Measurements from ENCODE around the gene GPN2. TPM values are rescaled to one million over a fixed set of nuclear protein-coding genes. Genes with fewer than 3 reads are reported as not detected.

GPN2 gene
- total RNA-seq, 2 donors from 2014 or later: 32.6 to 38.5 TPM

DNA sequence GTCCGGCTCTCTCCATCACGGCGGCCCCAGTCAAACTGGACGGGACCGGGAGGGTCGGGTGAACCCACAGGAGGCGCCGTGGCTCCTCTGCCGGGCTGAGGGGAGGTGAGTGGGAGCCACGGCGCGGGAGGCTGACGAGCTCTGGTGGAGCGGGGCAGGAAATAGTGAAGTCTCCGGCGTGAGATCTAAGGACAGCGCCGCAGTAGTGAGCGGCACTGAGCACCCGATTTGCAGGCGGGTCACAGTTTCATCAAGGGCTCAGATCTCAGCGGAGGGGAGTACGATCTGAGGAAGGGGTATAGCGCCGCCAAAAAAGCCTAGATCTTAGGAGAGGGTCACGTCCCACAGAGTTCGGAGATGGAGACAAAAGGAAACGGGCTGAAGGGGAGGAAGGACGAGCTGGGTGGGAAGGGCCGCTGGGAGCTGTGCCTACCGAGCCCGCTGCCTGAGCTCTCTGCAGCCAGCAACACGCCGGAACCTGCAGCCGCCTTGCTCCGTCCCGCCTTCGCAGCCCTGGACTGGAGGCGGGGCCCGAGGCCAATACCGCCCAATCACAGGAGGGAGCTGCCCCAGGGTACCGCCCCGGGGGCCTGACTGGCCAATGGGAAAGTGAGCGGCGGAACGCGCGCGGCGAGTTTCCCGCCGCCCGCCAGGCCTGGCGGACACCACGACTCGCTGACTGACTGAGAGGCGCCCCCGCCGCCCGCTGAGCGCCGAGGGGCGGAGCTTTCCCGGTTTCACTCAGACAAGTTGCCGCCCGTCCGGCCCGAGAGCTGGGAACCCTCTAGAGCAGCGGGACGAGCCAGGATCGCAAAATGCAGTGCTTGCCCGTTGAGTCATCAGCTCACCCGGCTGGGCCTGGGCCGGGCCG, 25.2 kb downstream of the GPN2 start:
- 1% methylated on average over 39 to 75 of the region's 75 CpGs for WGBS, 2 experiments (ENCODE audit: insufficient coverage in 1 of 2, insufficient read length in 1 of 2)

DNA sequence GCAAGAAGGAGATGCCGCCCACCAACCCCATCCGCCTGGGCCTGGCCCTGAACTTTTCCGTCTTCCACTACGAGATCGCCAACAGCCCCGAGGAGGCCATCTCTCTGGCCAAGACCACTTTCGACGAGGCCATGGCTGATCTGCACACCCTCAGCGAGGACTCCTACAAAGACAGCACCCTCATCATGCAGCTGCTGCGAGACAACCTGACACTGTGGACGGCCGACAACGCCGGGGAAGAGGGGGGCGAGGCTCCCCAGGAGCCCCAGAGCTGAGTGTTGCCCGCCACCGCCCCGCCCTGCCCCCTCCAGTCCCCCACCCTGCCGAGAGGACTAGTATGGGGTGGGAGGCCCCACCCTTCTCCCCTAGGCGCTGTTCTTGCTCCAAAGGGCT, 26.4 kb downstream of the GPN2 start:
- Mint-ChIP-seq H3K9me3 (no peaks in the 10 kb centered on the region), H3K36me3 (ENCODE audit: low read depth) (no peaks in the 10 kb centered on the region), H3K4me3 (peak overlapping the region; percentile 78), H3K4me1 (peaks cover 6% of the 10 kb centered on the region), H3K27ac (no peak overlapping the region), H3K27me3 (ENCODE audit: insufficient read depth) (peaks cover 13% of the 10 kb centered on the region)
- H3K27me3 ChIP-seq (ENCODE audit: control insufficient read depth, insufficient read depth, low read length, poor library complexity, severe bottlenecking): no peaks in the 10 kb centered on the region
- no peaks in the 10 kb centered on the region for H3K9me3 ChIP-seq (ENCODE audit: control insufficient read depth, low read length)
- DNase-seq: no peak
- no peaks in the 10 kb centered on the region for H3K4me1 ChIP-seq (ENCODE audit: control insufficient read depth, insufficient read depth, low read length)
- no peak for TF ChIP-seq CTCF (conservative IDR thresholded peaks at IDR 0.05)
- H3K36me3 ChIP-seq (ENCODE audit: control insufficient read depth, insufficient read depth, low read length): no peaks in the 10 kb centered on the region
- no peak overlapping the region for H3K27ac ChIP-seq (ENCODE audit: low read depth, low read length)
- no peak overlapping the region for H3K9ac ChIP-seq (ENCODE audit: extremely low read depth, low read length, poor library complexity, severe bottlenecking)
- H3K4me3 ChIP-seq (ENCODE audit: low read length): no peak overlapping the region
- WGBS, 2 experiments (ENCODE audit: insufficient coverage in 1 of 2, insufficient read length in 1 of 2): 60 to 82% methylated on average over 3 to 17 of the region's 20 CpGs

More for the DNA sequence above, 25.2 kb downstream of the GPN2 start:
- H3K9ac ChIP-seq (ENCODE audit: extremely low read depth, low read length, poor library complexity, severe bottlenecking): peak overlapping the region; percentile 60
- H3K4me3 ChIP-seq (ENCODE audit: low read length): peak overlapping the region; percentile 93
- H3K4me1 ChIP-seq (ENCODE audit: control insufficient read depth, insufficient read depth, low read length): no peaks in the 10 kb centered on the region
- H3K4me1 Mint-ChIP-seq: peaks cover 6% of the 10 kb centered on the region
- peak; percentile 99 for DNase-seq
- no peak for TF ChIP-seq CTCF (conservative IDR thresholded peaks at IDR 0.05)
- no peaks in the 10 kb centered on the region for H3K36me3 Mint-ChIP-seq (ENCODE audit: low read depth)
- no peaks in the 10 kb centered on the region for H3K9me3 ChIP-seq (ENCODE audit: control insufficient read depth, low read length)
- no peaks in the 10 kb centered on the region for H3K36me3 ChIP-seq (ENCODE audit: control insufficient read depth, insufficient read depth, low read length)
- peak overlapping the region; percentile 69 for H3K27ac ChIP-seq (ENCODE audit: low read depth, low read length)
- no peaks in the 10 kb centered on the region for H3K9me3 Mint-ChIP-seq
- H3K4me3 Mint-ChIP-seq: peak overlapping the region; percentile 78
- peak overlapping the region; percentile 91 for H3K27ac Mint-ChIP-seq
- peaks cover 13% of the 10 kb centered on the region for H3K27me3 Mint-ChIP-seq (ENCODE audit: insufficient read depth)
- no peaks in the 10 kb centered on the region for H3K27me3 ChIP-seq (ENCODE audit: control insufficient read depth, insufficient read depth, low read length, poor library complexity, severe bottlenecking)

GRCh38 chr1:26862781-26863684, 27.1 kb downstream of the GPN2 start, which contains the start of gene SFN:
Gene SFN (plus strand): TSS chr1:26863149. CDS start chr1:26863213, 64 bp downstream.
- DNase-seq: peak; percentile 97
- H3K36me3 ChIP-seq (ENCODE audit: control insufficient read depth, insufficient read depth, low read length): no peaks in the 10 kb centered on the region
- Mint-ChIP-seq H3K27ac (peak within 1 kb of the TSS; percentile 74), H3K9me3 (no peaks in the 10 kb centered on the region), H3K4me3 (peak within 1 kb of the TSS; percentile 78), H3K4me1 (peaks cover 6% of the 10 kb centered on the region), H3K27me3 (ENCODE audit: insufficient read depth) (peaks cover 13% of the 10 kb centered on the region), H3K36me3 (ENCODE audit: low read depth) (no peaks in the 10 kb centered on the region)
- no peaks in the 10 kb centered on the region for H3K4me1 ChIP-seq (ENCODE audit: control insufficient read depth, insufficient read depth, low read length)
- H3K4me3 ChIP-seq (ENCODE audit: low read length): peak within 1 kb of the TSS; percentile 93
- H3K9ac ChIP-seq (ENCODE audit: extremely low read depth, low read length, poor library complexity, severe bottlenecking): no peak within 1 kb of the TSS
- H3K27me3 ChIP-seq (ENCODE audit: control insufficient read depth, insufficient read depth, low read length, poor library complexity, severe bottlenecking): no peaks in the 10 kb centered on the region
- 83 to 89% methylated on average over 27 to 36 of the region's 37 CpGs for WGBS, 2 experiments (ENCODE audit: insufficient coverage in 1 of 2, insufficient read length in 1 of 2)
- no peak within 1 kb of the TSS for H3K27ac ChIP-seq (ENCODE audit: low read depth, low read length)
- TF ChIP-seq CTCF (conservative IDR thresholded peaks at IDR 0.05): peak; percentile 79
- no peaks in the 10 kb centered on the region for H3K9me3 ChIP-seq (ENCODE audit: control insufficient read depth, low read length)
